Left colon (tissue), 2 donors: ENCODE results near the gene GLYAT. TPM values are rescaled to one million over a fixed set of nuclear protein-coding genes. Genes with fewer than 3 reads are reported as not detected.

Experiments
- ATAC-seq: fragments of 200-7000 bp; cut with Tn5 transposase; one replicate; pipeline ENCODE4 v1.9.1; 2020; ENCODE audit warnings: mild to moderate bottlenecking, moderate library complexity
- DNase-seq, 2 donors: peaks; one replicate each; pipeline ENCODE4 v3.0.0-alpha.2; 2020
- intact Hi-C, 2 donors: fragments of 100-400 bp; cut with DNase I in 1 of 2; cut with micrococcal nuclease in 1 of 2; formaldehyde crosslinking; loops; one replicate each; pipeline versions ENCODE4 v1.11.2 to v1.14.0; 2022; cut with DNase I, micrococcal nuclease
- long read RNA-seq: library from polyadenylated mRNA; unstranded; transcript quantifications from one replicate; pipeline ENCODE4 v2.0.0, GENCODE V29; 2021
- total RNA-seq, 2 donors: library from RNA; stranded (reverse); fragmentation: NEBNext Ultra II Directional; extraction: Animal tissue kit (Norgen Biotek cat#: 25700); gene quantifications; one replicate each; pipeline ENCODE4 v1.2.1, GENCODE V29; 2021
- donor health status: DM: no; HTN: no; CAD: no.
- donor health status: DM: yes; HTN: yes; CAD: no.

GLYAT gene
- total RNA-seq = under 1 TPM in 1 of 2 donors, not detected in 1; 0.14 TPM
- long read RNA-seq = 0 reads

- ATAC-seq = no peak
- DNase-seq = no peak
- intact Hi-C loops = no loop called here
These were observed at the start of gene GLYAT for GRCh38 chr11:58731819-58732218. GLYAT (minus strand) TSS chr11:58731943; CDS start chr11:58724496, 7,447 bp downstream.

DNA sequence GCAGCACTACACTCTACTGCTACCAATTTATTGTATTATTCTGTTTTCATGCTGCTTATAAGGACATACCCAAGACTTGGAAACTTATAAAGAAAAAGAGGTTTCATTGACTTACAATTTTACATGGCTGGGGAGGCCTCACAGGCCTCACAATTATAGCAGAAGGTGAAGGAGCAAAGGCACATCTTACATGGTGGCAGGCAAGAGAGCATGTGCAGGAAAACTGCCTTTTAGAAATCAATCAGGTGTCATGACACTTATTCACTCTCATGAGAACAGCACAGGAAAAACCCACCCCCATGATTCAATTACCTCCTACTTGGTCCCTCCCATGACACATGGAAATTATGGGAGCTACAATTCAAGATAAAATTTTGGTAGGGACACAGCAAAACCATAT is 49.6 kb upstream of the GLYAT start:
- DNase-seq = no peak
- intact Hi-C loops = no loop called here
- no peak for ATAC-seq

- intact Hi-C loops = no loop called here
- no peak for DNase-seq
- ATAC-seq = no peak
These were observed 48.8 kb upstream of the GLYAT start for GRCh38 chr11:58780578-58780977.

DNA sequence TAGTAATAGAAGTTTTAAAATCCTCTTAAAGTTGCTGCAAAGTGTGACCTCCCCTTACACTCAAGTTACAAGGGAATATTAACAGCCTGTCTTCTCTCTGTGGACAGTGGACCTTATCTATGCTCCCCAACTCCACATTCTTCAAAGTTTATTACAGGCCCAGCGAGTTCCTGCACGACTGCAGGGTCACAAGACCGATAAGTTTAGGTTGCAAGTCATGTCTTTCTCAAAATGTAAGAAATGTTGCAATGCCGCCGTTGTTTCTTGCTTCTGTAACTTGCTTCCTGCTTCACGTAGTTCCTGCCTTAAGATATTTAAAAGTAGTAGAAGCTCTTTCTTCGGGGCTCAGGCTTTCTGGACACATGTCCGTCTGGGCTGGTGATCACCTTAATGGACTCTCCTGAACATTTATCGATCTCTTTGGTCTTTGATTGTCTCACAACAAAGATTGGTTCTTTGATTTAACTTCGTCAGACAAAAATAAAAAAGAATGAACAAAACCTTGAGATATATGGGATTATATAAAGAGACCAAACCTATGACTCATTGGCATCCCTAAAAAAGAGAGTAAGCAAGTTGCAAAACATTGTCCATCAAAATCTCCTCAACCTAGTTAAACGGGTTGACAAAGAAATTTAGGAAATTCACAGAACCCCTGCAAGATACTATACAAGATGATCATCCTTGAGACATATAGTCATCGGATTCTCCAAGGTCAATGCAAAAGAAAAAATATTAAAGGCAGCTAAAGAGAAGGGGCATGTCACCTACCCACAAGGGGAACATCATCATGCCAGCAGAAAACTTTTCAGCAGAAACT is 45.4 kb upstream of the GLYAT start:
- ATAC-seq (no peak), DNase-seq (no peak)
- intact Hi-C loops = no loop called here

GRCh38 chr11:58775066-58775708 is 43.4 kb upstream of the GLYAT start:
- DNase-seq (no peak), ATAC-seq (no peak)
- intact Hi-C loops = no loop called here

- DNase-seq = no peak
- no peak for ATAC-seq
- intact Hi-C loops = no loop called here
These were observed 42.4 kb upstream of the GLYAT start for GRCh38 chr11:58774164-58774593.

DNA sequence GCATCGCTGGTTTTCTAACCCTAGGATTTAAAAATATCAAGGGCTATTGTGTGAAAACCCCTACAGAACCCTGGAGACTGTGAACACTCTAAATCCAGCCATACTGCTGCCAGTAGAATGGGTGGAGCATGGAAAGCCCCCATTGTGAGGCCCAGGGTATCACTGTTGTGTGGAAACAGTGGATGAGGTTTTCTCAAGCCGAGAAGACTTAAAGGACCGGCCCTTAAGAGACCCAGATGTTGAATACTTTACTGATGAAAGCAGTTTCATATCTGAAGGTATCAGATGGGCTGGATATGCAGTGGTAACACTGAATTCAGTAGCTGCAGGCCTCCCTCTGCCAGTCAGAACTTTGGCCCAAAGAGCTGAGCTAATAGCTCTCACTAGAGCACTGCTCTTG is 41.6 kb upstream of the GLYAT start:
- ATAC-seq (no peak), DNase-seq (no peak)
- intact Hi-C loops = no loop called here

DNA sequence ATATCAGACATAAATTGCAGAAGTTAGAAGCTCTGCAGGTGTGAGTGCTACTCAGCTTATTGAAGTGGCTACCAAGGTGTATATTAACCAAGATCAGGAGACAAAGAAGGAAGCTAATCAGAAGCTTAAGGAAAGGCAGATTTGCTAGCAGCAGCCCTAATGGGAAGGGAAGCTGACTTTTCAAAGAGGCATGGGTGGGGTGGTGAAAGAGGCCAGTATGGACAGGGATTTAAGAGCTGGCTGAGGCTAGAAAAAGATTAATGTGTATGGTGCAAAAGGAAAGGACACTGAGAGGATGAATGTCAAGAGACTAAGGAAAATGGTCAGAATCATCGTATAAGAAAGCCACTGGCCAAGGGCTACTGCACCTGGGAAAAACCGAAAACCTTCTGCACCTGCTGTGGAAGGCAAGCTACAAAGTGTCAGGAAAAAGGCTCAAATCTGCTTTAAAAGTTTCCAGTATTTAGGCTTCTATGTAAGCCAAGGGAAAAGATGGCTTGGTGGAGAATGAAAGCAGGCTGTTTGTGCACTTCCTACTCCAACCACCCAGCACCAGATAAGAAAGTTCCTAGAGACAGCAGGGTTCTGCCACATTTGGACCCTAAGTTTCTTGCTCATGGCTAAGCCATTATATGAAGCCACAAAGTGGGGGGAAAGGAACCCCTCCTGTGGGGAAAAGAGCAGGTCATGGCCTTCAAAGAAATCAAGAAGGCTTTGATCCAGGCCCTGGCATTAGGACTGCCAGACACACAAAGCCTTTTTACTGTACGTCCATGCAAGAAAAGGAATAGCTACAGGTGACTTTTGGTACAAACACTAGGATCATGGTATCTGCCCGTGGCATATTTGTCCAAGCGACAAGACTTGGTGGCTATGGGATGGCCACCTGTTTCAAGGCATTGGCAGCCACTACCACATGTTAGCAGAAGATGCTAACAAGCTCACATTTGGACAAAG is 40.9 kb upstream of the GLYAT start:
- intact Hi-C loops = no loop called here
- ATAC-seq (no peak), DNase-seq (no peak)

- intact Hi-C loops = no loop called here
- ATAC-seq (no peak), DNase-seq (no peak)
These were observed 39.7 kb upstream of the GLYAT start for GRCh38 chr11:58771458-58771855.

DNA sequence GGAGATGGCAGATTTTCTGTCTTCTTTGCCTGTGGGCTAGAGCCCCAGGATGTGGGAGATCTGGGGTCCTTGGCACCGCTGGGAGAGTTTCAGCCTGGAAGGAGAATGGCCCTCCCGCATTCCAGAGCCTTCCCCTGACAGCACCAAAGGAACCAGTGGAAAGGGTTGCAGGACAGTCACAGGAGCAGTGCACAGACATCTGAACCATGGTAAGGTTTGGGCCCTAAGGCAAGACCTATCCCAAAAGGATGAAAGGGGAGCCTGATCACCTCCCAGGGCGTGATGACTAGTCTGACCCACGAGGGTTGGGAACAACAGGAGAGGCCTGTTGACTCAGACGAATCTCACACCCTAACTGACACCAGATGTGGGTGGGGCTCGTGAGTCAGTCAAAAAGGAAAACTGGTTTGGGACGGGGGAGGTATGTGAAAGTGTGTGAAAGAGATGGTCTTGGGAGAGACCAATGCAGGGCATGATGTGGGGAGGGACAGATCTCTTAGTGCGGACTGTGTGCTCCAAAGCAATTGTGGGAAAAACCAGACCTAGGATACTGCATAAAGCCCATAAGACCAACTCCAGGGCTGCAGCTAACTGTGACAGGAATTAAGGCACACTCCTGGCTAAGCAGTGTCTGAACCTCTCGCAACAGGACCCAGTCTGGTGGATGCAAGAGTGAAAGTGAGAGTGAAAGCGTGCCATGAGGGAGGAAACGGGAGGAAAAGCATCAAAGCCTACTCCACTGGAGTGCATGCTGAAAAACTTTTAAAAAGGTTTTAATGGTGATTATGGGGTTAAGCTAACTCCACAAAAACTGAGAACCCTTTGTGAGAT is 39.1 kb upstream of the GLYAT start:
- intact Hi-C loops = no loop called here
- no peak for DNase-seq
- no peak for ATAC-seq

DNA sequence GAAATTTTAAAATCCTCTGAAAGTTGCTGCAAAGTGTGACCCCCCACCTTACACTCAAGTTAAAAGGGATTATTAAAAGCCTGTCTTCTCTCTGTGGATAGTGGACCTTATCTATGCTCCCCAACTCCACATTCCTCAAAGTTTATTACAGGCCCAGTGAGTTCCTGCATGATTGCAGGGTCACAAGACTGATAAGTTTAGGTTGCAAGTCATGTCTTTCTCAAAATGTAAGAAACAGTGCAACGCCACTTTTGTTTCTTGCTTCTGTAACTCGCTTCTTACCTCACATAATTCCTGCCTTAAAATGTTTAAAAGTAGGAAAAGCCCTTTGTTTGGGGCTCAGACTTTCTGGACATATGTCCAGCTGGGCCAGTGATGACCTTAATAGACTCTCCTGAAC is 38.4 kb upstream of the GLYAT start:
- ATAC-seq (no peak), DNase-seq (no peak)
- intact Hi-C loops = no loop called here

DNA sequence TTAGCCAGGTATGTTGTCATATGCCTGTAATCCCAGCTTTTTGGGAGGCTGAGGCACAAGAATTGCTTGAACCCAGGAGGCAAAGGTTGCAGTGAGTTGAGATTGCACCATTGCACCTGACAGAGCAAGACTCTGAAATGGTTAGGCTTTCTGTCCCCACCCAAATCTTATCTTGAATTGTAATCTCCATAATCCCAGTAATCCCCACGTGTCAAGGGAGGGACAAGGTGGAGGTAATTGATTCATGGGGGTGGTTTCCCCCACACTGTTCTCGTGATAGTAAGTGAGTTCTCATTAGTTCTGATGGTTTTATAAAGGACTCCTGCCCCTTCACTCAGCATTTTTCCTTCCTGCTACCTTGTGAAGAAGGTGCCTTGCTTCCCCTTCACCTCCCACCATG is 37.6 kb upstream of the GLYAT start:
- intact Hi-C loops = loop anchor here in 1 of 2 donors (10.0 kb wide), 1 partner anchor 75 kb away; no protein-coding TSS in a partner anchor
- no peak for DNase-seq
- ATAC-seq = no peak

GRCh38 chr11:58768137-58768536 is 36.4 kb upstream of the GLYAT start:
- DNase-seq (no peak), ATAC-seq (no peak)
- intact Hi-C loops = loop anchor here in 1 of 2 donors (10.0 kb wide), 1 partner anchor 73 kb away; no protein-coding TSS in a partner anchor

DNA sequence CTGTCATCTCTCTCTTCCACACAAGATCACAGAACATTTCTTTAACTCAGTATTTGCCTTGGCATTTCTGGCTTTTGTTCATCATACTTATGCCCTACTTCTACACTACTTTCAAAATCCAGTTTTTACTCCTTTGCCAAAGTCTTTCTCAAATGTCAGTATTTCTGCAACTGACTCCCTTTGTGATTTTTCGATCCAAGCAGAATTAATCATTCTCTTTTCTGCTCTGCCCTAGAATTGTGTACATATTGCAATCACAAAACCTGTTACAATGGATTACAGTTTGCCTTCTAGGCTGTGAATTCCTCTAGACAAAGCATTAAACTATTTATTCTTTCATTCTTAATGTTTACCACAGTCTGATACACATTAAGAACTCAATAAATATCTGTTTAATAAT is 33.3 kb upstream of the GLYAT start:
- no peak for DNase-seq
- no peak for ATAC-seq

GRCh38 chr11:58763120-58763490 is 31.4 kb upstream of the GLYAT start:
- DNase-seq (no peak), ATAC-seq (no peak)
- intact Hi-C loops = loop anchor here in 1 of 2 donors (10.0 kb wide), 1 partner anchor 68 kb away; no protein-coding TSS in a partner anchor

More for the DNA sequence above, 33.3 kb upstream of the GLYAT start:
- intact Hi-C loops = loop anchor here in 1 of 2 donors (10.0 kb wide), 1 partner anchor 70 kb away; no protein-coding TSS in a partner anchor

- DNase-seq = no peak
- intact Hi-C loops = loop anchor here in 1 of 2 donors (10.0 kb wide), 1 partner anchor 68 kb away; no protein-coding TSS in a partner anchor
- no peak for ATAC-seq
These were observed 30.8 kb upstream of the GLYAT start for GRCh38 chr11:58762284-58763119.

DNA sequence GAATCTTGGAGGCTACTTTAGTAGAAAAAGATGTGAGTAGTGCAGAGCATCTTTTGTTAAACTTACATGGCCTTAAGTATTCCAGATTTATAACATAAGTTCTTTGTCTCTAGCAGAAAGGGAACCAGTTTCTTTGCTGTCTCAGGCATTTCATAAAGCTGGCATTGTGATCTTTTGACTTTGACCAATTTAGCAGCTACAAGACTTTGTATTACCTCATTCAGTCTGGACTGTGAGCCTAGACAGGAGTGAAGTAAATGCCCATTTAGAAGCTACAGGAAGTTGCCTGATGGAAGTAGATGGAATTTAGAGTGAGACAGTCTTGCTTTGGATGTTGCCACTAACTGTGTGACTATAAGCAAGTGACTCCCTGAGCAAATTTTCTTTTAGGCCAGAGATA is 25.7 kb upstream of the GLYAT start:
- intact Hi-C loops = no loop called here
- DNase-seq (no peak), ATAC-seq (no peak)
